D721Med (cell line): ENCODE measurements around the gene IL10RB.

Experiments used
- DNase-seq: peaks from one replicate; pipeline ENCODE4 v3.0.0; 2011; ENCODE audit warnings: low spot score; ENCODE audit not compliant: insufficient read length
- FAIRE-seq: peaks from 2 replicates; lab custom pipeline; 2011; peaks lifted over from hg19 to GRCh38; lab: Jason Lieb, UNC
- CTCF ChIP-seq: IDR thresholded peaks from 2 replicates; pipeline ENCODE4 v1.5.1; 2012; ENCODE audit warnings: mild to moderate bottlenecking, control low read depth; ENCODE audit not compliant: insufficient read depth; ENCODE audit errors: missing control alignments

IL10RB gene

GRCh38 chr21:33339135-33339534 lies 73.0 kb downstream of the IL10RB start:
- no peak for TF ChIP-seq CTCF
- DNase-seq (no peak), FAIRE-seq (no peak)

DNA sequence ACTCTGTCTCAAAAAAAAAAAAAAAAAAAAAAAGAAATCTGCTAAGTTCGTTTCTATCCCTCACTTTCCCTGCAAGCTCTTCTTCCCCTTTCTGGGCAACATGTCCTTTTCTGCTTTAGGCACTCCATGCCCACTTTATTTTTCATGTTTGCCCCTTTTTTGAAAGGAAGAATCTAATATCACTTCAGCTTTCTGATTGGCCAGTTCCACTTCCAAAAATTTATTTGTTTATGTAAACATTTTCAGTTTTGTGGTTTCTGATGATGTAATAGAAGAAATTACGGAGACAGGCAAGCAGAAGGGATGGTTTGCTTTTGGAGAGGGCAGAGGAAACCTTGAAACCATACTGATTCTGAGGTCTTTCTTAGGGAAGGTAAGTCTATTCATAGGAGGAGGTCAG lies 73.8 kb downstream of the IL10RB start:
- FAIRE-seq: no peak
- DNase-seq: no peak
- no peak for TF ChIP-seq CTCF

GRCh38 chr21:33345751-33346238 lies 79.6 kb downstream of the IL10RB start:
- TF ChIP-seq CTCF: no peak
- no peak for DNase-seq
- FAIRE-seq: no peak
